Activated T-helper 1 cell treated with anti-CD3 and anti-CD28 coated beads, Interleukin-12 subunit alpha, Interleukin-12 subunit beta, Interleukin-2, Interleukin-4 antibody, amounts not matched to agents 30 ng/mL and 10 ng/mL and 1 ng/mL, durations not matched to agents 14 hours and 24 hours and 36 hours (primary cell): ENCODE data around the gene RARA. TPM values are rescaled to one million over a fixed set of nuclear protein-coding genes. Genes with fewer than 3 reads are reported as not detected.
"Not testable (repeated sequence)": the region's sequence is repeated elsewhere in the genome, so short reads cannot be mapped to it uniquely, and the experiment has no call there.

Source experiments
- DNase-seq: peaks from one replicate; pipeline ENCODE4 v3.0.0; 2021; ENCODE audit warnings: low spot score
- H3K27ac Mint-ChIP-seq: one replicate; pipeline ENCODE4 v1.8.0; 2021; ENCODE audit warnings: mild to moderate bottlenecking, mixed read lengths
- H3K27me3 Mint-ChIP-seq: one replicate; pipeline ENCODE4 v1.8.0; 2022; ENCODE audit warnings: mild to moderate bottlenecking, moderate library complexity, mixed read lengths; ENCODE audit not compliant: insufficient read depth
- H3K36me3 Mint-ChIP-seq: one replicate; pipeline ENCODE4 v1.8.0; 2021; ENCODE audit warnings: low read depth, mixed read lengths
- H3K4me1 Mint-ChIP-seq: one replicate; pipeline ENCODE4 v1.8.0; 2021; ENCODE audit warnings: low read depth, mixed read lengths
- H3K4me3 Mint-ChIP-seq: one replicate; pipeline ENCODE4 v1.8.0; 2021; ENCODE audit warnings: mild to moderate bottlenecking, moderate library complexity, mixed read lengths
- H3K9me3 Mint-ChIP-seq: one replicate; pipeline ENCODE4 v1.8.0; 2021; ENCODE audit warnings: mixed read lengths
- intact Hi-C: fragments of 100-400 bp; cut with micrococcal nuclease; formaldehyde crosslinking; loops from one replicate; pipeline ENCODE4 v1.15.1; 2024
- total RNA-seq: library from RNA; stranded (reverse); gene quantifications from 2 replicates; pipeline ENCODE4 v1.2.3, GENCODE V29; 2022

The RARA gene
- total RNA-seq, 1 donor from 2014 or later: 19.9 TPM

DNA sequence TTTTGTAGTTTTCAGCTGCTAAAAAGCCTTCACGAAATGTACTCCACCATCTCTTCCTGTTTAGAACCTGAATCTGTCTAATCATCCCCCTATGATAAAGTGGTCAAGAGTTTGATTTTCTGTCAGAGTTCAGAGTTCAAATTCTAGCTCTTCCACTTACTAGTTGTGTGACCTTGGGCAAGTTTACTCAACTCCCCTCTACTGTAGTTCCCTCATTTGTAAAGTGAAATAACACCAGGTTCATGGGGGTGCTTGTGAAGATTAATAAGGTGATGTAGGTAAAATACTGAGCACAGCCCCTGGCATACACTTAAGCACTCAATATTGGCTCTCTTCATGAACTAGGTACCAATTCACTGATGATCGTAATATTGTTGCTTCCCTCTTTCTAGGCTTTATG, 22.5 kb upstream of the RARA start:
- Mint-ChIP-seq H3K36me3 (peaks cover 34% of the 10 kb centered on the region), H3K9me3 (no peaks in the 10 kb centered on the region), H3K4me1 (peaks cover 50% of the 10 kb centered on the region), H3K27ac (no peak overlapping the region), H3K4me3 (no peak overlapping the region), H3K27me3 (no peaks in the 10 kb centered on the region)
- no peak for DNase-seq
- intact Hi-C loops: loop anchor here (2.0 to 5.0 kb wide), 3 partner anchors 186 to 274 kb away; partner anchors contain the start of gene NR1D1

- peak overlapping the region; percentile 98 for H3K27ac Mint-ChIP-seq
- H3K36me3 Mint-ChIP-seq: peaks cover 29% of the 10 kb centered on the region
- no peaks in the 10 kb centered on the region for H3K27me3 Mint-ChIP-seq
- peak overlapping the region; percentile 99 for H3K4me3 Mint-ChIP-seq
- H3K4me1 Mint-ChIP-seq: peaks cover 44% of the 10 kb centered on the region
- H3K9me3 Mint-ChIP-seq: no peaks in the 10 kb centered on the region
- intact Hi-C loops: loop anchor here (1.0 to 5.0 kb wide), 9 partner anchors 31 to 360 kb away; partner anchors contain the start of genes LRRC3C, MED24, NR1D1 and ORMDL3
- no peak for DNase-seq
Measured at GRCh38 chr17:40287159-40287493, 21.9 kb upstream of the RARA start.

DNA sequence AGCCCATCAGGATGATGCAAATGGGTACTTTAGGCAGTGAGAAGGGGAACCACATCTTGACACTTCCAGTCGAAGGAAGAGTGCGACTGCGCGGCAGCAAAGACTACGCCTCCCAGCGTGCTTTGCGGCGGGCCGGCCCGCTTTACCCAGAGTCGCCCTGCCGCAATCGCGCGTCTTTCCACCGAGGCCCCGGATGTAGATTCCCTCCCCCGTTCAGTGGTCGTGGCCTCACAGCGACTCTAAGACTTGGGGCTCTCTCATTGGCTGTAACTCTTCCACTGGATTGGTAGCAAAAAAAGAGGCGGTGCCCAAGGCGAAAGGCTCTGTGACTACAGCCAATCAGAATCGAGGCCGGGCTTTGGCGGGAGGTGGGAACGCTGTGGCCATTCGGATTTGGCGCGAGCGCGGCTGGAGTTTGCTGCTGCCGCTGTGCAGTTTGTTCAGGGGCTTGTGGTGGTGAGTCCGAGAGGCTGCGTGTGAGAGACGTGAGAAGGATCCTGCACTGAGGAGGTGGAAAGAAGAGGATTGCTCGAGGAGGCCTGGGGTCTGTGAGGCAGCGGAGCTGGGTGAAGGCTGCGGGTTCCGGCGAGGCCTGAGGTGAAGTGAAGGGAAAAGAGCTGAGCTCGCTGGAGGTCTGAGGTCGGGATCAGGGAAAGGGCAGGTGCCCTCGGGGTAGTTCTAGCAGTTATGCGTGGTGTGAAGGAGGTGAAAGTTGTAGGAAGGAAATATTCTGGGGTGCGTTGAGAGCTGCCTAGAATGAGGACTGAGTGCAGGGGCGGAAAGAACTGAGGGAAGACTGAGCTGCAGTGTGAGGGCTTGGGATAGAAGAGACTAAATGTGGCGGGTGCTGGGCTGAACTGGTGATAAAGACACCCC, 21.2 kb upstream of the RARA start, which contains the start of gene CDC6:
TSS of gene CDC6 (plus strand) at position 386 of the 876 bp plus-strand sequence. CDS start 1,542 bp downstream, outside the sequence.
- intact Hi-C loops: loop anchor here (1.0 to 5.0 kb wide), 9 partner anchors 31 to 360 kb away; partner anchors contain the start of genes LRRC3C, MED24, NR1D1 and ORMDL3
- peaks cover 25% of the 10 kb centered on the region for H3K36me3 Mint-ChIP-seq

GRCh38 chr17:40290629-40291280, 18.2 kb upstream of the RARA start:
- H3K27me3 Mint-ChIP-seq: no peaks in the 10 kb centered on the region
- peak overlapping the region; percentile 87 for H3K27ac Mint-ChIP-seq
- H3K9me3 Mint-ChIP-seq: no peaks in the 10 kb centered on the region
- DNase-seq: peak; percentile 15
- intact Hi-C loops: loop anchor here (1.0 kb wide), 2 partner anchors 88 to 177 kb away; no protein-coding TSS in a partner anchor
- peaks cover 42% of the 10 kb centered on the region for H3K36me3 Mint-ChIP-seq
- peaks cover 36% of the 10 kb centered on the region for H3K4me1 Mint-ChIP-seq
- peak overlapping the region; percentile 99 for H3K4me3 Mint-ChIP-seq

More for the DNA sequence above, 21.2 kb upstream of the RARA start, which contains the start of gene CDC6:
- H3K9me3 Mint-ChIP-seq: no peaks in the 10 kb centered on the region
- H3K4me1 Mint-ChIP-seq: peaks cover 39% of the 10 kb centered on the region
- no peaks in the 10 kb centered on the region for H3K27me3 Mint-ChIP-seq
- H3K27ac Mint-ChIP-seq: peak within 1 kb of the TSS; percentile 98
- H3K4me3 Mint-ChIP-seq: peak within 1 kb of the TSS; percentile 99
- DNase-seq: peak; percentile 98

- Mint-ChIP-seq H3K4me3 (peak overlapping the region; percentile 48), H3K36me3 (peaks cover 45% of the 10 kb centered on the region), H3K27ac (peak overlapping the region; percentile 87), H3K27me3 (no peaks in the 10 kb centered on the region), H3K4me1 (peaks cover 42% of the 10 kb centered on the region), H3K9me3 (no peaks in the 10 kb centered on the region)
- intact Hi-C loops: no loop called here
- DNase-seq: no peak
Measured at GRCh38 chr17:40291281-40291664, 17.7 kb upstream of the RARA start.

DNA sequence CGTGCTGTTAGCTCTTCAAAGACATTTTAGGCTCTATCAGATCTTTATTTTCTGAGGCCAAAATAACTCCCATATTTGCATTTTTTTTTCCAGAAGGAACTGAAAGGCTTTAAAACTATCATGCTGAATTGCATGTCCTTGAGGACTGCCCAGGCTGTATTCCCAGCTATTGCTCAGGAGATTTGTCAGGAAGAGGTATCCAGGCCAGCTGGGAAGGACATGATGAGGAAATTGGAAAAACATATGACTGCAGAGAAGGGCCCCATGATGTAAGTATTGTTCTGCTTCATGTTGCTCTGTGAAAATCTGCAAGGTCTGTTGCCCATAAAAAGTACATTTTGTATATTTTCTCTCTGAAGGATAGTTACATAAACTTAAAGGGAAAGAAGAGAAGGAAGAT, 15.6 kb upstream of the RARA start:
- intact Hi-C loops: no loop called here
- DNase-seq: no peak
- no peak overlapping the region for H3K27ac Mint-ChIP-seq
- H3K4me1 Mint-ChIP-seq: peaks cover 45% of the 10 kb centered on the region
- no peaks in the 10 kb centered on the region for H3K9me3 Mint-ChIP-seq
- H3K36me3 Mint-ChIP-seq: peaks cover 51% of the 10 kb centered on the region
- H3K4me3 Mint-ChIP-seq: no peak overlapping the region
- H3K27me3 Mint-ChIP-seq: no peaks in the 10 kb centered on the region

- Mint-ChIP-seq H3K4me1 (peaks cover 29% of the 10 kb centered on the region), H3K36me3 (peaks cover 47% of the 10 kb centered on the region), H3K4me3 (peak overlapping the region; percentile 38), H3K9me3 (no peaks in the 10 kb centered on the region), H3K27ac (peak overlapping the region; percentile 80), H3K27me3 (no peaks in the 10 kb centered on the region)
- DNase-seq: no peak
- intact Hi-C loops: no loop called here
Measured at GRCh38 chr17:40295488-40296436, 13.2 kb upstream of the RARA start.

GRCh38 chr17:40297511-40297910, 11.5 kb upstream of the RARA start:
- Mint-ChIP-seq H3K4me1 (peaks cover 26% of the 10 kb centered on the region), H3K27me3 (no peaks in the 10 kb centered on the region), H3K9me3 (no peaks in the 10 kb centered on the region), H3K36me3 (peaks cover 49% of the 10 kb centered on the region), H3K4me3 (no peak overlapping the region), H3K27ac (no peak overlapping the region)
- intact Hi-C loops: no loop called here
- no peak for DNase-seq

DNA sequence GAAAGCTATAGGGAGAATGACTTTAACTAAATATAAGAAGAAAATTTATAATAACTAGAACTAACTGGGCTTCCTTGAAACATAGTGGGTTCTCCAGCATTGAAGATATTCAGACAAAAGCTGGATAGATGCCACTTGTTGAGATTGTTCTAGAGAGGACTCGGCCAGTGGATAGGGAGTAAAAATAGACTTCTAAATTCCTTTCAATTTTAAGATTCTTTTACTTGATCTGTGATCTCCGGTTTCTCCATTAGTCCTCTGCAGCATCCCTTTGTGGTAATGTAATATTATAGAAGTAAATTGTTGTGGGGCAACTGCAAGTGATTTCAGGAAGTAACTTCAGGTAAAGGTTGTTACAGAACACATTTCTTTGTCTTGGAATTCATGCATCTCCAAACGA, 10.3 kb upstream of the RARA start:
- Mint-ChIP-seq H3K36me3 (peaks cover 51% of the 10 kb centered on the region), H3K4me3 (no peak overlapping the region), H3K9me3 (no peaks in the 10 kb centered on the region), H3K4me1 (peaks cover 33% of the 10 kb centered on the region), H3K27me3 (no peaks in the 10 kb centered on the region), H3K27ac (no peak overlapping the region)
- no peak for DNase-seq
- intact Hi-C loops: no loop called here

DNA sequence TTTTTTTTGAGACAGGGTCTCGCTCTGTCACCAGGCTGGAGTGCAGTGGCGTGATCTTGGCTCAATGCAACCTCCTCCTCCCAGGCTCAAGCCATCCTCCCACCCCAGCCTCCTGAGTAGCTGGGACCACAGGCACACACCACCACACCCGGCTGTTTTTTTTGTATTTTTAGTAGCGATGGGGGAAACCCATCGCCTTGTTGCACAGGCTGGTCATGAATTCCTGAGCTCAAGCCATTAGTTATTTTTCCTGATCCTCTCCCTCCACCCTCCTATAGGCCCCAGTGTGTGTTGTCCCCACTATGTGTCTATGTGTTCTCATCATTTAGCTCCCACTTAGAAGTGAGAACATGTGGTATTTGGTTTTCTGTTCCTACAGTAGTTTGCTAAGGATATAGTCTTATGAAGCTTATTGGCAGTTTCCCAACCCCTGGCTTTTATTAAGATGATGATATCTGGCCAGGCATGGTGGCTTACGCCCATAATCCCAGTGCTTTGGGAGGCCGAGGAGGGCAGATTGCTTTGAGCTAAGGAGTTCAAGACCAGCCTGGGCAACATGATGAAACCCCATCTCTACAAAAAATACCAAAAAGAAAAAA, 9.7 kb upstream of the RARA start:
- peaks cover 38% of the 10 kb centered on the region for H3K4me1 Mint-ChIP-seq
- H3K27ac Mint-ChIP-seq: peak overlapping the region; percentile 9
- DNase-seq, H3K9me3 Mint-ChIP-seq, H3K27me3 Mint-ChIP-seq, intact Hi-C loops, H3K4me3 Mint-ChIP-seq: not testable (repeated sequence)
- H3K36me3 Mint-ChIP-seq: peaks cover 52% of the 10 kb centered on the region

DNA sequence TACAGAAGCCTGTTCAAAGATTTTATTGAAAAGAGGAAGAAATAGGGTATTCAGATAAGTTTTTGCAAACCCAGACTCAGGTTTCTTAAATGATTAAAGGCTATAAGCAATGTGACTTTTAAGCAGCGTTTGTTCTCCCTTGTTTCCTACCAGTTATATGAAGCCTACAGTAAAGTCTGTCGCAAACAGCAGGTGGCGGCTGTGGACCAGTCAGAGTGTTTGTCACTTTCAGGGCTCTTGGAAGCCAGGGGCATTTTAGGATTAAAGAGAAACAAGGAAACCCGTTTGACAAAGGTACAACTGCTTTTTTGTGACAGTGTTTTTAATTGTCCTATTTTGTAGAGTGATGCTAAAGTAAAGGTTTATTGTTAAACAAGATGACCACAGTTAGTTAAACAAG, 7.7 kb upstream of the RARA start:
- intact Hi-C loops: no loop called here
- H3K9me3 Mint-ChIP-seq: no peaks in the 10 kb centered on the region
- peaks cover 38% of the 10 kb centered on the region for H3K36me3 Mint-ChIP-seq
- H3K4me3 Mint-ChIP-seq: no peak overlapping the region
- DNase-seq: no peak
- H3K27me3 Mint-ChIP-seq: no peaks in the 10 kb centered on the region
- H3K27ac Mint-ChIP-seq: no peak overlapping the region
- H3K4me1 Mint-ChIP-seq: peaks cover 31% of the 10 kb centered on the region
